GM21526 (cell line): ENCODE measurements around the gene XG.

ENCODE experiments used
- ATAC-seq: cut with Tn5 transposase; IDR thresholded peaks from one replicate; pipeline ENCODE4 v1.9.1; 2021; ENCODE audit warnings: moderate library complexity; ENCODE audit not compliant: unreplicated experiment, low FRiP score

XG gene

GRCh38 chrX:2859197-2859797, 107.5 kb downstream of the XG start:
- ATAC-seq = no peak

- no peak for ATAC-seq
These were observed 110.6 kb downstream of the XG start for GRCh38 chrX:2862404-2862803.

GRCh38 chrX:2863646-2864045, 111.8 kb downstream of the XG start:
- no peak for ATAC-seq
